Measurements from ENCODE around the gene ADGRV1. TPM values are rescaled to one million over a fixed set of nuclear protein-coding genes. Genes with fewer than 3 reads are reported as not detected.

ADGRV1 gene
- polyA plus RNA-seq, 2 of the 4 experiments (the other 2 are of a cell fraction) = 0.70 to 3.7 TPM

GRCh38 chr5:91016954-91017700, 458.5 kb downstream of the ADGRV1 start:
- Histone ChIP-seq H3K4me1 (peaks cover 15% of the 10 kb centered on the region), H3K27ac (no peak overlapping the region; a peak in 1 of 6 replicates), H3K4me2 (peak overlapping the region; percentile 34), H3K9me3 (peaks cover 7% of the 10 kb centered on the region; the same call in 2 of the 3 replicates), H3K4me3 (no peak overlapping the region)
- ATAC-seq (peak in 1 of 2 experiments; percentile 50; a peak in 2 of 6 replicates), FAIRE-seq (no peak), DNase-seq (ENCODE audit: low read depth in 1 of 2, low spot score in 1 of 2) (no peak)
- ChIA-PET CTCF (interaction anchor here (0.6 kb wide), 1 partner anchor 315 kb away, joined by 3 read pairs; no protein-coding TSS in a partner anchor), POLR2A (no interaction called here)
- 56% methylated on average over 4 of the region's 4 CpGs for WGBS (ENCODE audit: missing lambda C conversion rate)
- TF ChIP-seq NFE2L2 (conservative IDR thresholded peaks at IDR 0.05; ENCODE audit: low read length) = no peak
- TF ChIP-seq RARB (CRISPR knock-in tag; IDR thresholded peaks at IDR 0.05) = no peak
- no peak for TF ChIP-seq POLR2A (IDR thresholded peaks at IDR 0.05; ENCODE audit: low read length)
- TF ChIP-seq EHF (CRISPR knock-in tag; IDR thresholded peaks at IDR 0.05) = no peak
- TF ChIP-seq NR3C1 (IDR thresholded peaks at IDR 0.05) = no peak
- no peak for TF ChIP-seq ELK1 (IDR thresholded peaks at IDR 0.05; ENCODE audit: low read depth, low read length)
- TF ChIP-seq ZFP36 (IDR thresholded peaks at IDR 0.05; ENCODE audit: borderline replicate concordance, partially characterized antibody) = no peak
- TF ChIP-seq MAX (IDR thresholded peaks at IDR 0.05) = no peak
- no peak for TF ChIP-seq CHD2 (IDR thresholded peaks at IDR 0.05; ENCODE audit: low read length, partially characterized antibody)
- no peak for TF ChIP-seq RAD21 (conservative IDR thresholded peaks at IDR 0.05 in 1 of 2, IDR thresholded peaks at IDR 0.05 in 1 of 2)
- no peak for TF ChIP-seq TFCP2L1 (CRISPR knock-in tag; IDR thresholded peaks at IDR 0.05)
- no peak for TF ChIP-seq JUN (IDR thresholded peaks at IDR 0.05)
- TF ChIP-seq E2F6 (IDR thresholded peaks at IDR 0.05; ENCODE audit: borderline replicate concordance, low read depth) = no peak
- no peak for TF ChIP-seq NPAS2 (CRISPR knock-in tag; IDR thresholded peaks at IDR 0.05; ENCODE audit: borderline replicate concordance)
- TF ChIP-seq HOXB5 (CRISPR knock-in tag; IDR thresholded peaks at IDR 0.05) = no peak

GRCh38 chr5:91018200-91018599, 459.6 kb downstream of the ADGRV1 start:
- FAIRE-seq (no peak), DNase-seq (ENCODE audit: low read depth in 1 of 2, low spot score in 1 of 2) (no peak), ATAC-seq (peak in 1 of 2 experiments; percentile 46; a peak in 1 of 6 replicates)
- Histone ChIP-seq H3K4me1 (peaks cover 18% of the 10 kb centered on the region), H3K27ac (peak overlapping the region in 1 of 2 experiments; percentile 2; a peak in 1 of 6 replicates), H3K4me2 (no peak overlapping the region), H3K4me3 (no peak overlapping the region), H3K9me3 (peaks cover 7% of the 10 kb centered on the region; the same call in 2 of the 3 replicates)
- whole genome bisulfite sequencing (ENCODE audit: missing lambda C conversion rate) = 30% methylated on average over 1 of the region's 1 CpG
- ChIA-PET POLR2A (no interaction called here), CTCF (interaction anchor here (0.6 to 1.2 kb wide), 4 partner anchors 8 to 85 kb away, joined by 3 to 6 read pairs (median 4); no protein-coding TSS in a partner anchor)
- no peak for TF ChIP-seq ZC3H11A (IDR thresholded peaks at IDR 0.05)
- no peak for TF ChIP-seq HOXB13 (CRISPR knock-in tag; IDR thresholded peaks at IDR 0.05; ENCODE audit: low read depth)
- TF ChIP-seq BCL3 (IDR thresholded peaks at IDR 0.05) = no peak
- no peak for TF ChIP-seq BHLHE40 (IDR thresholded peaks at IDR 0.05; ENCODE audit: low read depth, low read length)
- TF ChIP-seq ESRRA (IDR thresholded peaks at IDR 0.05; ENCODE audit: borderline replicate concordance, low read length) = no peak
- TF ChIP-seq FOSL2 (IDR thresholded peaks at IDR 0.05) = no peak
- no peak for TF ChIP-seq FOSL2 (CRISPR knock-in tag; IDR thresholded peaks at IDR 0.05)
- no peak for TF ChIP-seq ZFP36 (IDR thresholded peaks at IDR 0.05; ENCODE audit: borderline replicate concordance, partially characterized antibody)
- no peak for TF ChIP-seq PHF8 (IDR thresholded peaks at IDR 0.05; ENCODE audit: borderline replicate concordance, low read depth)
- TF ChIP-seq SREBF2 (IDR thresholded peaks at IDR 0.05) = no peak
- TF ChIP-seq EHMT2 (IDR thresholded peaks at IDR 0.05; ENCODE audit: low read depth) = no peak
- no peak for TF ChIP-seq USF2 (IDR thresholded peaks at IDR 0.05)
- no peak for TF ChIP-seq POLR2AphosphoS2 (conservative IDR thresholded peaks at IDR 0.05; ENCODE audit: low read length)
- TF ChIP-seq RNF2 (IDR thresholded peaks at IDR 0.05; ENCODE audit: borderline replicate concordance, low read depth) = no peak
- TF ChIP-seq RCOR1 (IDR thresholded peaks at IDR 0.05; ENCODE audit: low read depth, low read length) = no peak
- TF ChIP-seq ATOH8 (CRISPR knock-in tag; IDR thresholded peaks at IDR 0.05; ENCODE audit: low read depth) = no peak
- TF ChIP-seq E2F6 (IDR thresholded peaks at IDR 0.05; ENCODE audit: borderline replicate concordance, low read depth) = no peak
- no peak for TF ChIP-seq MAZ (IDR thresholded peaks at IDR 0.05; ENCODE audit: borderline replicate concordance, low read depth, low read length)
